ENCODE results near the gene CTNNA2.

GRCh38 chr2:80256782-80257167 is 743.9 kb downstream of the CTNNA2 start:
- no peak for TF ChIP-seq CTCF (IDR thresholded peaks at IDR 0.05)
- no peak for TF ChIP-seq POLR2A (IDR thresholded peaks at IDR 0.05)
